CD4-positive, alpha-beta T cell treated with Interleukin-6 at 100 ng/mL for 8 hours (primary cell): ENCODE results near the gene SLC8A2.

Source experiments
- DNase-seq: peaks from one replicate; pipeline ENCODE4 v3.0.0-alpha.2; 2020; ENCODE audit warnings: mixed read lengths, low spot score

SLC8A2 gene

GRCh38 chr19:47381121-47381520, 90.6 kb downstream of the SLC8A2 start:
- DNase-seq = no peak

DNA sequence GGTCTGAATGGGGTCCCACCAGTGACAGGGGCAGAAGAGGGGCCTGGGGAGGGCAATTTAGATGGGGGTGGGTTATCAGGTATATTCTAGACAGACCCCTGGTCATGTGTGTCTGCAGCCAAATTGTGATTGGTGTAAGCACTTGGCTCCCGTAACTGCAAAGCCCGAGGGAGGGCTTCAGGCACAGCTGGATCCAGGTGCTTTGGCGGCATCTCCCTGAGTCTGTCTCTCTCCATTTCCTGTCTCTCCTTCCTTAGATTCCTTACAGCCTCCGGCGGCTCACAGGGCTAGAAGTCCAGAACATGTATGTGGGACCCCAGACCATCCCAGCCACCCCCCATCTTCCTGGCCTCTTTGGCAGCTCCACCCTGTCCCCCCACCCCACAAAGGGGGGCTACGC, 91.1 kb downstream of the SLC8A2 start:
- no peak for DNase-seq

GRCh38 chr19:47379381-47379938, 92.2 kb downstream of the SLC8A2 start:
- no peak for DNase-seq

DNA sequence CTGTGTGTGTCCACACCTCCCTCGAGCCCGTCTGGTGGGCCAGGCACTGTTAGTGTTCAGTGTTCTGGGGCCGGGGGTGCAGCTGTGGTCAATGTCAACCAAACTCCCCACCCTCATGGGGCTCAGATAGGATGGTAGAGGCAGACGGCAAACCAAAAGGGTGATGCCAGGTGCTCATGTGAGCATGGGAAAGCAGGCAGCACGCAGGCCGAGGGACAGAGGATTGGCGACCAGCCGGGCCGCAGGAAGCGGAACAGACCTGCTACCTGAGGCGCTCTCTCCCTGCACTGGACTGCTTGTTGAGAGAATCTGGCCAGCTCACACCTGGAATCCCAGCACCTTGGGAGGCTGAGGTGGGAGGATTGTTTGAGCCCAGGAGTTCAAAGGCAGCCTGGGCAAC, 93.4 kb downstream of the SLC8A2 start:
- no peak for DNase-seq
